Ishikawa (cell line): ENCODE measurements around the gene GTF3C1.

ENCODE experiments used
- CREB1 ChIP-seq: IDR thresholded peaks from 2 replicates; pipeline ENCODE4 v1.6.1; 2012; ENCODE audit warnings: low read depth
- EGR1 ChIP-seq: IDR thresholded peaks from 2 replicates; pipeline ENCODE4 v1.6.1; 2012
- EP300 ChIP-seq: IDR thresholded peaks from 2 replicates; pipeline ENCODE4 v1.6.1; 2012; ENCODE audit warnings: borderline replicate concordance
- RAD21 ChIP-seq: IDR thresholded peaks from 2 replicates; pipeline ENCODE4 v1.6.1; 2012; ENCODE audit warnings: low read depth
- YY1 ChIP-seq: IDR thresholded peaks from 2 replicates; pipeline ENCODE4 v1.6.1; 2012; ENCODE audit warnings: low read depth
- TF ChIP-seq, protein P1 (sequence below): IDR thresholded peaks from 2 replicates; pipeline ENCODE4 v1.6.1; 2012

DNA sequence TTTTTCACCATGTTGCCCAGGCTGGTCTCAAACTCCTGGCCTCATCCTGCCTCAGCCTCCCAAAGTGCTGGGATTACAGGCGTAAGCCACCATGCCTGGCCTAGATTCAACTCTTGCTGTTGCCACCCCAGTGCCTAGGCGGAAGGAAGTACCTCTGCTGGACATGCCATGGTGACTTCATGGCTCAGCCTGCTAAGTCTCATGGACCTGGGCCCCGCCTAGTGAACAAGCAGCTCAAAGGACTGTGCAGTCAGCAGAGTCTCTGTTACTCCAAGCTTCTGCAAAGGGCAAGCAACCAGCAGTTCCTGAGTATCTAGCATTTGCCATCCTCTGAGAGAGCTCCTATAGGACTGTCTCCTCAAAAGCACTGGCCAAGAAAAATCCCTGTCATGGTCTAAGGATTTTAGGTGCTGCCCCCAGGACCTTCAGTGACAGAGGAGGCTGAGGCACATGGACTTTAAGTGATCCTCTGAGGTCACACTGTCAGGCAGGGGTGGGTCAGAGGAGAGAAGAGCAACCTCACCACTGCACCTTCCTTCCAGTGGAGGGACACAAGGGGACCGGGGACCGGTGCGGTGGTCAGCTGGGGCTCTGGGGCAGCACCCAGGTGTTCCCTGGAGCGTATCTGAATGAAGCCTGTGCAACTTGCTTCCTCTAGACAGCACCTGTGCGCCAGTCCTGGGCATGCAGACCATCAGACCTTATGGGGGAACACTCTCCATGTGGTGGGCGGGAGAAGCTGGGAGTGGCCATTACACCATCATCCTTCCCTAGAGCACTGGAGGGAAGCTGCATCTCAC is 76.4 kb downstream of the GTF3C1 start:
- TF ChIP-seq, protein P1, sequence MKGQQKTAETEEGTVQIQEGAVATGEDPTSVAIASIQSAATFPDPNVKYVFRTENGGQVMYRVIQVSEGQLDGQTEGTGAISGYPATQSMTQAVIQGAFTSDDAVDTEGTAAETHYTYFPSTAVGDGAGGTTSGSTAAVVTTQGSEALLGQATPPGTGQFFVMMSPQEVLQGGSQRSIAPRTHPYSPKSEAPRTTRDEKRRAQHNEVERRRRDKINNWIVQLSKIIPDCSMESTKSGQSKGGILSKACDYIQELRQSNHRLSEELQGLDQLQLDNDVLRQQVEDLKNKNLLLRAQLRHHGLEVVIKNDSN = no peak
- TF ChIP-seq EGR1 (no peak), RAD21 (no peak), EP300 (no peak), CREB1 (no peak), YY1 (no peak)
